GM23338 (cell line): ENCODE measurements around the gene MARCHF10. TPM values are rescaled to one million over a fixed set of nuclear protein-coding genes. Genes with fewer than 3 reads are reported as not detected.

Experiments
- ATAC-seq: fragments of 200-7000 bp; cut with Tn5 transposase; 3 replicates; pipeline ENCODE4 v1.9.1; 2020
- DNase-seq: peaks from one replicate; pipeline ENCODE4 v3.0.0-alpha.2; 2015; ENCODE audit warnings: low spot score
- H2AFZ ChIP-seq: fragments of 200-600 bp; sonication (generic); 2 replicates; pipeline ENCODE4 v1.8.0; 2016; ENCODE audit warnings: antibody characterized with exemption, mild to moderate bottlenecking, moderate library complexity
- H3F3A ChIP-seq: fragments of 200-600 bp; sonication (generic); replicated peaks from 2 replicates; pipeline ENCODE4 v1.8.0; 2017; ENCODE audit warnings: antibody characterized with exemption, mixed run types, low read depth
- H3K27ac ChIP-seq: fragments of 200-600 bp; sonication (generic); 2 replicates; pipeline ENCODE4 v1.6.1; 2016; ENCODE audit warnings: low read depth
- H3K27me3 ChIP-seq: fragments of 200-600 bp; sonication (generic); 2 replicates; pipeline ENCODE4 v1.8.0; 2016; ENCODE audit warnings: mild to moderate bottlenecking, mixed run types, moderate library complexity; ENCODE audit not compliant: insufficient read depth
- H3K36me3 ChIP-seq: fragments of 200-600 bp; sonication (generic); 2 replicates; pipeline ENCODE4 v1.8.0; 2016; ENCODE audit warnings: mild to moderate bottlenecking; ENCODE audit not compliant: insufficient read depth
- H3K4me1 ChIP-seq: fragments of 200-600 bp; sonication (generic); 2 replicates; pipeline ENCODE4 v1.8.0; 2016; ENCODE audit warnings: mild to moderate bottlenecking, moderate library complexity; ENCODE audit not compliant: insufficient read depth
- H3K4me2 ChIP-seq: fragments of 200-600 bp; sonication (generic); 2 replicates; pipeline ENCODE4 v1.7.1; 2017; ENCODE audit warnings: mixed run types
- H3K4me3 ChIP-seq: fragments of 200-600 bp; sonication (generic); 2 replicates; pipeline ENCODE4 v1.6.1; 2016; ENCODE audit warnings: mixed run types
- H3K79me2 ChIP-seq: fragments of 200-600 bp; sonication (generic); replicated peaks from 2 replicates; pipeline ENCODE4 v1.8.0; 2017; ENCODE audit warnings: mild to moderate bottlenecking; ENCODE audit not compliant: insufficient read depth
- H3K9me2 ChIP-seq: fragments of 200-600 bp; sonication (generic); 2 replicates; pipeline ENCODE4 v1.8.0; 2017; ENCODE audit not compliant: insufficient read depth
- H4K20me1 ChIP-seq: fragments of 200-600 bp; sonication (generic); replicated peaks from 2 replicates; pipeline ENCODE4 v1.8.0; 2017; ENCODE audit warnings: mild to moderate bottlenecking; ENCODE audit not compliant: insufficient read depth
- H3K27ac Mint-ChIP-seq: 2 replicates; pipeline ENCODE4 v1.8.0; 2020; ENCODE audit warnings: inconsistent platforms, mild to moderate bottlenecking, moderate library complexity, mixed read lengths
- H3K27me3 Mint-ChIP-seq: 3 replicates; pipeline ENCODE4 v1.8.0; 2022; ENCODE audit warnings: low read depth, mild to moderate bottlenecking, moderate library complexity, mixed read lengths, inconsistent platforms; ENCODE audit not compliant: insufficient read depth, poor library complexity
- H3K36me3 Mint-ChIP-seq: 3 replicates; pipeline ENCODE4 v1.8.0; 2021; ENCODE audit warnings: low read depth, mild to moderate bottlenecking, inconsistent platforms, moderate library complexity, mixed read lengths
- H3K4me1 Mint-ChIP-seq: 3 replicates; pipeline ENCODE4 v1.8.0; 2020; ENCODE audit warnings: mild to moderate bottlenecking, inconsistent platforms, mixed read lengths
- H3K4me3 Mint-ChIP-seq: 3 replicates; pipeline ENCODE4 v1.8.0; 2021; ENCODE audit warnings: moderate library complexity, mild to moderate bottlenecking, inconsistent platforms, mixed read lengths
- H3K9me3 Mint-ChIP-seq: 3 replicates; pipeline ENCODE4 v1.8.0; 2020; ENCODE audit warnings: moderate library complexity, mild to moderate bottlenecking, inconsistent platforms, mixed read lengths
- CREB1 ChIP-seq: fragments of 250-450 bp; sonication (Bioruptor Pico); IDR thresholded peaks from 2 replicates; pipeline ENCODE4 v1.5.0; 2020; ENCODE audit warnings: low read depth, mild to moderate bottlenecking, moderate library complexity
- CTCF ChIP-seq, 2 experiments: fragments of 200-600 bp in 1 of 2; sonication (generic) in 1 of 2; conservative IDR thresholded peaks; 2 replicates each; pipeline versions ENCODE4 v1.5.1 to v1.6.1; 2016 to 2017; ENCODE audit warnings: antibody characterized with exemption in 2 of 2, low read depth in 2 of 2, mild to moderate bottlenecking in 2 of 2, moderate library complexity in 1 of 2
- ETS1 ChIP-seq: IDR thresholded peaks from 2 replicates; pipeline ENCODE4 v1.6.1; 2016; ENCODE audit warnings: antibody characterized with exemption
- EZH2 ChIP-seq: fragments of 200-600 bp; sonication (generic); IDR thresholded peaks from one replicate; pipeline ENCODE4 v1.8.0; 2017; ENCODE audit warnings: antibody characterized with exemption, mild to moderate bottlenecking, low read depth; ENCODE audit not compliant: unreplicated experiment
- EZH2phosphoT487 ChIP-seq: fragments of 200-600 bp; sonication (generic); IDR thresholded peaks from one replicate; pipeline ENCODE4 v1.8.1; 2018; ENCODE audit warnings: antibody characterized with exemption; ENCODE audit not compliant: unreplicated experiment
- JUNB ChIP-seq: IDR thresholded peaks from one replicate; pipeline ENCODE4 v1.6.1; 2016; ENCODE audit warnings: antibody characterized with exemption; ENCODE audit not compliant: unreplicated experiment
- NANOG ChIP-seq: IDR thresholded peaks from 2 replicates; pipeline ENCODE4 v1.6.1; 2016; ENCODE audit warnings: antibody characterized with exemption, borderline replicate concordance
- POLR2AphosphoS5 ChIP-seq: IDR thresholded peaks from 2 replicates; pipeline ENCODE4 v1.6.1; 2016; ENCODE audit warnings: antibody characterized with exemption, low read depth
- REST ChIP-seq: IDR thresholded peaks from one replicate; pipeline ENCODE4 v1.6.1; 2018; ENCODE audit warnings: antibody characterized with exemption; ENCODE audit not compliant: unreplicated experiment
- STAT1 ChIP-seq: IDR thresholded peaks from one replicate; pipeline ENCODE4 v1.6.1; 2016; ENCODE audit warnings: antibody characterized with exemption; ENCODE audit not compliant: unreplicated experiment
- ZNF331 ChIP-seq: fragments of 250-450 bp; sonication (Bioruptor Pico); IDR thresholded peaks from 2 replicates; pipeline ENCODE4 v1.5.0; 2020; ENCODE audit warnings: low read depth, mild to moderate bottlenecking, moderate library complexity
- polyA plus RNA-seq: library from polyadenylated mRNA; unstranded; fragments of >200 nt; fragmentation: Nextera tagmentation; extraction: Ambion mirVana; gene quantifications from 2 replicates; pipeline ENCODE4 v1.2.1, GENCODE V29; 2016
- total RNA-seq: library from RNA; depleted of rRNA; stranded (reverse); fragments of >200 nt; shearing (Covaris generic); gene quantifications from 2 replicates; pipeline ENCODE4 v1.2.3, GENCODE V29; 2014

The MARCHF10 gene
- total and polyA plus RNA-seq, 2 experiments from 2014 or later, result 0.50 TPM; not detected in 1

GRCh38 chr17:62703261-62703775 lies 104.8 kb downstream of the MARCHF10 start:
- Mint-ChIP-seq H3K4me3 (peak overlapping the region; percentile 65), H3K4me1 (peaks cover 27% of the 10 kb centered on the region), H3K9me3 (peaks cover 8% of the 10 kb centered on the region), H3K27me3 (peaks cover 18% of the 10 kb centered on the region), H3K27ac (no peak overlapping the region), H3K36me3 (peaks cover 9% of the 10 kb centered on the region)
- no peaks in the 10 kb centered on the region for H4K20me1 ChIP-seq
- peaks cover 21% of the 10 kb centered on the region for H3K4me1 ChIP-seq
- no peaks in the 10 kb centered on the region for H3K36me3 ChIP-seq
- ATAC-seq (peak; percentile 22), DNase-seq (no peak)
- peaks cover 6% of the 10 kb centered on the region; the same call in 1 of the 2 replicates for H3K27me3 ChIP-seq
- H2AFZ ChIP-seq, result peak overlapping the region; percentile 96
- no peaks in the 10 kb centered on the region for H3K79me2 ChIP-seq
- no peak overlapping the region for H3K27ac ChIP-seq
- peaks cover 20% of the 10 kb centered on the region for H3F3A ChIP-seq
- H3K4me2 ChIP-seq, result peak overlapping the region; percentile 77
- H3K4me3 ChIP-seq, result peak overlapping the region; percentile 82
- no peak for TF ChIP-seq NANOG
- no peak for TF ChIP-seq EZH2phosphoT487
- TF ChIP-seq CTCF (conservative IDR thresholded peaks at IDR 0.05; ENCODE audit: low read depth in 2 of 2), result no peak
- no peak for TF ChIP-seq CREB1 (CRISPR knock-in tag)
- H3K9me2 ChIP-seq, result no peaks in the 10 kb centered on the region

GRCh38 chr17:62702746-62703260 lies 105.3 kb downstream of the MARCHF10 start:
- Histone ChIP-seq H3K4me2 (no peak overlapping the region; the same call in 1 of the 2 replicates), H3F3A (peaks cover 20% of the 10 kb centered on the region)
- peaks cover 6% of the 10 kb centered on the region for H3K9me3 Mint-ChIP-seq
- TF ChIP-seq ETS1 (no peak), REST (no peak), CREB1 (CRISPR knock-in tag) (no peak), POLR2AphosphoS5 (no peak), EZH2 (no peak), EZH2phosphoT487 (no peak), JUNB (no peak), STAT1 (no peak), CTCF (conservative IDR thresholded peaks at IDR 0.05; ENCODE audit: low read depth in 2 of 2) (no peak), ZNF331 (CRISPR knock-in tag) (no peak)

More at GRCh38 chr17:62702746-62703260, 105.3 kb downstream of the MARCHF10 start:
- Histone ChIP-seq H4K20me1 (no peaks in the 10 kb centered on the region), H3K79me2 (no peaks in the 10 kb centered on the region), H3K4me3 (no peak overlapping the region), H3K9me2 (no peaks in the 10 kb centered on the region), H3K4me1 (peaks cover 21% of the 10 kb centered on the region), H3K27me3 (peaks cover 6% of the 10 kb centered on the region; the same call in 1 of the 2 replicates), H3K36me3 (no peaks in the 10 kb centered on the region), H3K27ac (no peak overlapping the region), H2AFZ (no peak overlapping the region)
- Mint-ChIP-seq H3K27ac (no peak overlapping the region), H3K4me1 (peaks cover 27% of the 10 kb centered on the region), H3K36me3 (peaks cover 8% of the 10 kb centered on the region; the same call in 2 of the 3 replicates), H3K27me3 (peaks cover 18% of the 10 kb centered on the region), H3K4me3 (0 out of 3 replicates have a peak overlapping the region, but pooled peaks have one; percentile 65)
- DNase-seq (no peak), ATAC-seq (no peak)
